ENCODE results near the gene MT1HL1. TPM values are rescaled to one million over a fixed set of nuclear protein-coding genes. Genes with fewer than 3 reads are reported as not detected.

Gene MT1HL1
- total RNA-seq, 1 donor from 2014 or later: not detected

DNA sequence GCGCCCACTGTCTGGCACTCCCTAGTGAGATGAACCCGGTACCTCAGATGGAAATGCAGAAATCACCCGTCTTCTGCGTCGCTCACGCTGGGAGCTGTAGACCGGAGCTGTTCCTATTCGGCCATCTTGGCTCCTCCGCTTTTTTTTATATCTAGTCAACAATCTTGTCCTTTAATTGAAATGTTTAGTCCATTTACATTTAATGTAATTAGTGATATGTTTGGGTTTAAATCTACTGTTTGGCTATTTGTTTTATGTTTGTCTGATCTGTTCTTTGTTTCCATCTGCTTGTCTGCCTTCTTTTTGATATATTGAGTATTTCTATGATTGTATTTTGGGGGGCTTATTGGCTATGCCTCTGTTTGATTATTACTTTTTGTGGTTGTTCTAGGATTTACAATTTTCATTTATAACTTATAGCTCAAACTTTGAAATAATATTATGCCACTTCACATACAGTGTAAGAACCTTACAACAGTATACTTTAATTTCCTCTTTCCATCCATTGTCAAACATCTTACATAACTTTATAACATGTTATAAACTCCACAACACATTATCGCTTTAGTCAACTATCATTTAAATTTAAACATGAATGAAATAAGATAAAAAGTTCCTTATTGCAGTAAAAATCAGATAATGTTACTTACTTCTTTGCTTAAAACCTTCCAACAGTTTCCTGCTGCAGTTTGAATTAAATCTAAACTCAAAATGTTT lies 21.3 kb upstream of the MT1HL1 start:
- H3K9me3 ChIP-seq (ENCODE audit: control insufficient read depth in 3 of 3, low read length in 3 of 3): peaks cover 0 to 3% (median 0%) of the 10 kb centered on the region in 3 donors
- H3K36me3 ChIP-seq (ENCODE audit: control insufficient read depth in 3 of 3, insufficient read depth in 3 of 3, low read length in 3 of 3): no peaks in the 10 kb centered on the region
- no peaks in the 10 kb centered on the region for H3K4me1 ChIP-seq (ENCODE audit: control insufficient read depth in 3 of 3, insufficient read depth in 3 of 3, low read length in 3 of 3)
- H3K27ac ChIP-seq (ENCODE audit: low read depth, low read length): no peak overlapping the region
- no peak overlapping the region for H3K4me3 ChIP-seq (ENCODE audit: low read length in 3 of 3)
- H3K27me3 ChIP-seq (ENCODE audit: control insufficient read depth in 3 of 3, insufficient read depth in 3 of 3, low read length in 3 of 3): no peaks in the 10 kb centered on the region
- no peak overlapping the region for H3K9ac ChIP-seq (ENCODE audit: low read depth in 1 of 3, low read length in 3 of 3)

- H3K9ac ChIP-seq (ENCODE audit: low read depth in 1 of 3, low read length in 3 of 3): no peak overlapping the region
- H3K4me3 ChIP-seq (ENCODE audit: low read length in 3 of 3): no peak overlapping the region
- no peaks in the 10 kb centered on the region for H3K27me3 ChIP-seq (ENCODE audit: control insufficient read depth in 3 of 3, insufficient read depth in 3 of 3, low read length in 3 of 3)
- H3K27ac ChIP-seq (ENCODE audit: low read depth, low read length): no peak overlapping the region
- H3K4me1 ChIP-seq (ENCODE audit: control insufficient read depth in 3 of 3, insufficient read depth in 3 of 3, low read length in 3 of 3): no peaks in the 10 kb centered on the region
- no peaks in the 10 kb centered on the region for H3K9me3 ChIP-seq (ENCODE audit: control insufficient read depth in 3 of 3, low read length in 3 of 3)
- H3K36me3 ChIP-seq (ENCODE audit: control insufficient read depth in 3 of 3, insufficient read depth in 3 of 3, low read length in 3 of 3): no peaks in the 10 kb centered on the region
Observed at GRCh38 chr1:237018896-237019295, 14.7 kb upstream of the MT1HL1 start.

DNA sequence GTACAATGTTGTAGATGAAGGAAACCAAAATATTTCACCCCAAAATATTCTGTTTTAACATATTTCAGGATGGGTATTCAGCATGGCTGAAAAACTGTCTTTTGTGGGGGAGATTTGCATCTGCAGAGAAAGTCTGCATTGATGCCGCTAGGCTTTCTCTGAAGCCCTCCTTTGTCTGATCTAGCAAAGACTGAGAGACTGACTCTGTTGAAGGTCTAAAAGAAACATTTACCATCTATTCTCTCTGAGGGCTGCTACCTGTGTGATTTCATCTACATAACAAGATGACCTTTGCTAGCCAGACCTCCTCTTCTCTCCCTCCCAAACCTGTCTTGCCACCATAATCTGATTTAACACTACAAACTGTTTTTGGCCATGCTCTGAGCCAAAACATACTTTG lies 12.4 kb upstream of the MT1HL1 start:
- H3K4me1 ChIP-seq (ENCODE audit: control insufficient read depth in 3 of 3, insufficient read depth in 3 of 3, low read length in 3 of 3): no peaks in the 10 kb centered on the region
- no peaks in the 10 kb centered on the region for H3K36me3 ChIP-seq (ENCODE audit: control insufficient read depth in 3 of 3, insufficient read depth in 3 of 3, low read length in 3 of 3)
- H3K9ac ChIP-seq (ENCODE audit: low read depth in 1 of 3, low read length in 3 of 3): no peak overlapping the region
- no peak overlapping the region for H3K27ac ChIP-seq (ENCODE audit: low read depth, low read length)
- H3K4me3 ChIP-seq (ENCODE audit: low read length in 3 of 3): no peak overlapping the region
- H3K9me3 ChIP-seq (ENCODE audit: control insufficient read depth in 3 of 3, low read length in 3 of 3): no peaks in the 10 kb centered on the region
- H3K27me3 ChIP-seq (ENCODE audit: control insufficient read depth in 3 of 3, insufficient read depth in 3 of 3, low read length in 3 of 3): no peaks in the 10 kb centered on the region

GRCh38 chr1:237013608-237014007 lies 9.4 kb upstream of the MT1HL1 start:
- Histone ChIP-seq H3K4me1 (ENCODE audit: control insufficient read depth in 3 of 3, insufficient read depth in 3 of 3, low read length in 3 of 3) (no peaks in the 10 kb centered on the region), H3K9me3 (ENCODE audit: control insufficient read depth in 3 of 3, low read length in 3 of 3) (no peaks in the 10 kb centered on the region), H3K36me3 (ENCODE audit: control insufficient read depth in 3 of 3, insufficient read depth in 3 of 3, low read length in 3 of 3) (no peaks in the 10 kb centered on the region), H3K27ac (ENCODE audit: low read depth, low read length) (no peak overlapping the region), H3K4me3 (ENCODE audit: low read length in 3 of 3) (no peak overlapping the region), H3K27me3 (ENCODE audit: control insufficient read depth in 3 of 3, insufficient read depth in 3 of 3, low read length in 3 of 3) (no peaks in the 10 kb centered on the region), H3K9ac (ENCODE audit: low read depth in 1 of 3, low read length in 3 of 3) (no peak overlapping the region)

DNA sequence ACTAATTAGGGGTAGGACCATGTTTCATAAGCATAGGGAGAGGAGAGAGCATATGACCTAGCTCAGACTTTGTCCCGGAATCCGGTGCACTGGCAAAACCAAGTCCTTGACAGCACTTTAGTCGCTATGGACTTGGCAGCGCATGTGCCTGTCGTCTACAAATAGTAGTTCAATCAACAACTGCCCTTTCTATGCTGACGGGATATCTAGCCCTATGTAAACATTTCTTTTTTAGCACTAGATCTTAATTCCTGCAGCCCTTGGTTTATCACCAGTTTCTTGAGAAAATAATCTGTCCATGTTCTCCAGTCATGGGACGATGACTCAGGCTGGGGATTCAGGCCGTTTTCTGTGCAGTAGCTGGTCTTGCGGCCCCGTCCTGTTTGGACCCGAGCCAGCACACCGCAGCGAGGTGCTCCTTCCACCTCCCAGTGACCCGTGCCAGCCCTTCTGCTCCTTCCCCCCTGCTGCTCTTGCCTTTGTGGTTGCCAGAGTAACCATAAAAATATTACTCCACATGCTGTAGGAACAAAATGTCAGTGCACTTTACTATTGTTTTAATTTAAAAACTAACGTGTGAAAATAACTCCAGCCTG lies 8.6 kb upstream of the MT1HL1 start:
- Histone ChIP-seq H3K27ac (ENCODE audit: low read depth, low read length) (no peak overlapping the region), H3K9me3 (ENCODE audit: control insufficient read depth in 3 of 3, low read length in 3 of 3) (no peaks in the 10 kb centered on the region), H3K9ac (ENCODE audit: low read depth in 1 of 3, low read length in 3 of 3) (no peak overlapping the region), H3K4me3 (ENCODE audit: low read length in 3 of 3) (no peak overlapping the region), H3K27me3 (ENCODE audit: control insufficient read depth in 3 of 3, insufficient read depth in 3 of 3, low read length in 3 of 3) (no peaks in the 10 kb centered on the region), H3K4me1 (ENCODE audit: control insufficient read depth in 3 of 3, insufficient read depth in 3 of 3, low read length in 3 of 3) (no peaks in the 10 kb centered on the region), H3K36me3 (ENCODE audit: control insufficient read depth in 3 of 3, insufficient read depth in 3 of 3, low read length in 3 of 3) (no peaks in the 10 kb centered on the region)

GRCh38 chr1:237012361-237012760 lies 8.1 kb upstream of the MT1HL1 start:
- Histone ChIP-seq H3K36me3 (ENCODE audit: control insufficient read depth in 3 of 3, insufficient read depth in 3 of 3, low read length in 3 of 3) (no peaks in the 10 kb centered on the region), H3K9ac (ENCODE audit: low read depth in 1 of 3, low read length in 3 of 3) (no peak overlapping the region), H3K9me3 (ENCODE audit: control insufficient read depth in 3 of 3, low read length in 3 of 3) (no peaks in the 10 kb centered on the region), H3K27me3 (ENCODE audit: control insufficient read depth in 3 of 3, insufficient read depth in 3 of 3, low read length in 3 of 3) (no peaks in the 10 kb centered on the region), H3K4me1 (ENCODE audit: control insufficient read depth in 3 of 3, insufficient read depth in 3 of 3, low read length in 3 of 3) (no peaks in the 10 kb centered on the region), H3K4me3 (ENCODE audit: low read length in 3 of 3) (no peak overlapping the region), H3K27ac (ENCODE audit: low read depth, low read length) (no peak overlapping the region)

DNA sequence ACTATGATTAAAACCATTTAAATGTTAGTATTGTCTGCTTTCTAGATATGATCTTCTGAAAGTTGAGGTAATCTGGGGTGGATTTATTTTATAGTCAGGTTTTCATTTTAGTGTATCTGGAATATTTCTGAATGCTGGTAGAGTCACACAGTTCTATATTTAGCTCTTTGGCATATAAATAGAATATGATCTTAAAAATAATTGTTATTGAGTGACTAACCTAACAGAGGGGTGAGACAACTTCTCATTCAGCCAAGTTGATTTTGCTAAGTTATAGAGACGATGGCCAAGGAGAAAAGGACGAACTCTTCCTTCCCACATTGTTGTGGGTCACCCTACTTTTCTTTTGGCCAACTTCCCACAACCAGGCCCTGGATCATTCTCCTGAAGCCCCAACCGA lies 7.2 kb upstream of the MT1HL1 start:
- H3K9me3 ChIP-seq (ENCODE audit: control insufficient read depth in 3 of 3, low read length in 3 of 3): no peaks in the 10 kb centered on the region
- no peak overlapping the region for H3K27ac ChIP-seq (ENCODE audit: low read depth, low read length)
- no peaks in the 10 kb centered on the region for H3K36me3 ChIP-seq (ENCODE audit: control insufficient read depth in 3 of 3, insufficient read depth in 3 of 3, low read length in 3 of 3)
- H3K9ac ChIP-seq (ENCODE audit: low read depth in 1 of 3, low read length in 3 of 3): no peak overlapping the region
- H3K27me3 ChIP-seq (ENCODE audit: control insufficient read depth in 3 of 3, insufficient read depth in 3 of 3, low read length in 3 of 3): no peaks in the 10 kb centered on the region
- H3K4me1 ChIP-seq (ENCODE audit: control insufficient read depth in 3 of 3, insufficient read depth in 3 of 3, low read length in 3 of 3): no peaks in the 10 kb centered on the region
- H3K4me3 ChIP-seq (ENCODE audit: low read length in 3 of 3): no peak overlapping the region

DNA sequence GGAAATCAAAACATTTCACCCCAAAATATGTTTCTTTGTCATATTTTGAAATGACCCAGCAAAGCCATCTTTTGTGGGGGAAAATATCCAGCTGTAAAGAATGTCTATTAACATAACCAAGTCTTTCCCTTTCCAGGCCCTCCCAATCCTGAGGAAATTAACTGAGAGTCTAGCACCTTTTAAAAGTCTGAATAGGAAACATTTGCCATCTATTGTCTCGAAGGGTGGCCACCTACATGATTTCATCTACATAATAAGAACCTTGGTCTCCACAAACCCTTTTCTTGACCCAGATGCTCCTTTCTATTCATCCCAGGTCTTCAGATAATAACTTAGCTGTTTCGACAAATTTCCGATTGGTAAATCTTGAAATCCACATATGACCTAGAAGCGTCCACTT lies 5.4 kb upstream of the MT1HL1 start:
- Histone ChIP-seq H3K27me3 (ENCODE audit: control insufficient read depth in 3 of 3, insufficient read depth in 3 of 3, low read length in 3 of 3) (no peaks in the 10 kb centered on the region), H3K9me3 (ENCODE audit: control insufficient read depth in 3 of 3, low read length in 3 of 3) (no peaks in the 10 kb centered on the region), H3K9ac (ENCODE audit: low read depth in 1 of 3, low read length in 3 of 3) (no peak overlapping the region), H3K4me3 (ENCODE audit: low read length in 3 of 3) (no peak overlapping the region), H3K4me1 (ENCODE audit: control insufficient read depth in 3 of 3, insufficient read depth in 3 of 3, low read length in 3 of 3) (no peaks in the 10 kb centered on the region), H3K27ac (ENCODE audit: low read depth, low read length) (no peak overlapping the region), H3K36me3 (ENCODE audit: control insufficient read depth in 3 of 3, insufficient read depth in 3 of 3, low read length in 3 of 3) (no peaks in the 10 kb centered on the region)

- Histone ChIP-seq H3K27ac (ENCODE audit: low read depth, low read length) (no peak overlapping the region), H3K36me3 (ENCODE audit: control insufficient read depth in 3 of 3, insufficient read depth in 3 of 3, low read length in 3 of 3) (no peaks in the 10 kb centered on the region), H3K27me3 (ENCODE audit: control insufficient read depth in 3 of 3, insufficient read depth in 3 of 3, low read length in 3 of 3) (peaks cover 0 to under 1% (median 0%) of the 10 kb centered on the region in 3 donors), H3K4me1 (ENCODE audit: control insufficient read depth in 3 of 3, insufficient read depth in 3 of 3, low read length in 3 of 3) (no peaks in the 10 kb centered on the region), H3K9ac (ENCODE audit: low read depth in 1 of 3, low read length in 3 of 3) (no peak overlapping the region), H3K4me3 (ENCODE audit: low read length in 3 of 3) (no peak overlapping the region), H3K9me3 (ENCODE audit: control insufficient read depth in 3 of 3, low read length in 3 of 3) (no peaks in the 10 kb centered on the region)
Observed at GRCh38 chr1:237007147-237007881, 3.1 kb upstream of the MT1HL1 start.

GRCh38 chr1:237005674-237006073 lies 1.4 kb upstream of the MT1HL1 start:
- Histone ChIP-seq H3K36me3 (ENCODE audit: control insufficient read depth in 3 of 3, insufficient read depth in 3 of 3, low read length in 3 of 3) (no peaks in the 10 kb centered on the region), H3K27ac (ENCODE audit: low read depth, low read length) (no peak overlapping the region), H3K4me1 (ENCODE audit: control insufficient read depth in 3 of 3, insufficient read depth in 3 of 3, low read length in 3 of 3) (no peaks in the 10 kb centered on the region), H3K4me3 (ENCODE audit: low read length in 3 of 3) (no peak overlapping the region), H3K9ac (ENCODE audit: low read depth in 1 of 3, low read length in 3 of 3) (no peak overlapping the region), H3K27me3 (ENCODE audit: control insufficient read depth in 3 of 3, insufficient read depth in 3 of 3, low read length in 3 of 3) (peaks cover 0 to 2% (median 0%) of the 10 kb centered on the region in 3 donors), H3K9me3 (ENCODE audit: control insufficient read depth in 3 of 3, low read length in 3 of 3) (no peaks in the 10 kb centered on the region)
